GM19351 (cell line): ENCODE measurements around the gene TSEN34.
"Not testable (repeated sequence)": the region's sequence is repeated elsewhere in the genome, so short reads cannot be mapped to it uniquely, and the experiment has no call there.

Experiments used
- ATAC-seq: cut with Tn5 transposase; IDR thresholded peaks from one replicate; pipeline ENCODE4 v1.9.1; 2021; ENCODE audit warnings: mild to moderate bottlenecking, moderate library complexity; ENCODE audit not compliant: unreplicated experiment

TSEN34 gene

DNA sequence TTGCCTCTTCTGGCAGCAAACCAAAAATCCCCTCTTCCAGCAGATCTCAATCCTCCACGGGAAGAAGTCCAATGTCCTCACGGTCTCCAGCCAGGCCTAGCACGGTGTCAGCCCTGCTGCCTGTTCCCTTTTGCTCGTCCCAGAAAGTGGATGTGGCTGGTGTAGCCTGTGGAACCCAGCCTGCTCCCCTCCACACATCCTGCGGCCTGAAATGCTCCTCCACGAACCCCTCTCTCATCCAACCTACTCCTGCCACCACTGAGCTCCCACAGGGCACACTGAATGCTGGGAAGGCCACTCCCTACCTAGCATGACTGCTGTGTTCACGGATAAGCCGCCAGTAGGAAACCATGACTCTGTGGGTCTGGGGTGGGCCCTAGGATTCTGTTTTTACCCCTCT is 4.8 kb upstream of the TSEN34 start:
- no peak for ATAC-seq

DNA sequence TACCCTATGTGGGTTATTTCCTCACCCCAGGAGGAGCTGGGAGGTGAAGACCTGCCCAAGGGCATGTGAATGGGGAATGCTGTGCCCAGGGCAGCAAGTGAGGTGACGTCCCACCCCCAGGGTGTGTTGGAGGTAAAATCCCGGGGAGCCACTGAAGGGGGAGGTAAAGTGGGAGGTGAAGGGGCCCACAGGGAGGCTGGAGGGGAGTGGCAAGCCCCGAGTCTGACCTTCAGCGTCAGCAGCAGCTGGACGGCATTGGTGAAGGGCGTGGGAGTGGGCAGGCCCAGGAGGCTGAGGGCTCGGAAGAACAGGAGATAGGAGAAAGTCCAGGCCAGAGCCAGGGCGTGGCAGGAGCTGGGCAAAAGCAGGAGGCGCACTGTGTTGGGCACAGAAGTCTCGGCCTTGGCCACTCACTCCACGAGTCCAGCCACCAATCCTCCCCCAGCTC is 4.2 kb upstream of the TSEN34 start:
- no peak for ATAC-seq

DNA sequence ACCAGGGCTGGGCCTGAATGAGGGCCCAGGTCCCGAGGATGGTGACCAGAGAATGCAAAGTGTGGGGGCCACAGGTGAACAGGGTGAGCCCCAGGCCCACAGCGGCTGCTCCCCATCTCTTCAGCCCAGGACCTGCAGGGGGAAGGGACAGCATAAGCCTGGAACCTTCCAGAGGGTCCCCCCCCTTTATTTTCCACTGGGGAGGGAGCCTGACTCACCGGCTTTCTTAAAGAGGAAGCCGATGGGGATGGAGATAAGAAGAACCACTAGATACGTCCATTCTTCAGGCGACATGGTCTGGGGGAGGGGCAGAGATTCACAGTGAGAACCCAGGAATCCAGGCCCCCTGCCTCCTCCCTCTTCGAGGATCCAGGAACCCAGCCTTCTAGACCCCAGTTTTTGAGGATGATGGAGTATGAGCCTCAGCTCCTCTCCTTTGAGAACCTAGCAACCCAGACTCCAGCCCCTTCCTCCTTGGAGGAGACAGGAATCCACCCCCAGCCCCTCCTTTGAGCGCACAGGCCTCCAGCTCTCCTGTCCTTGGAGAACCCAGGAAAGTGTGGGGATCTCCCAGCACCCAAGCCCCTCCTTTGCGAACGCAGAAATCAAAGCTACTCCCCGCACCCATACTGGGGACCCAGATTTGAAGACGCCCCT is 2.8 kb upstream of the TSEN34 start:
- ATAC-seq, result no peak

DNA sequence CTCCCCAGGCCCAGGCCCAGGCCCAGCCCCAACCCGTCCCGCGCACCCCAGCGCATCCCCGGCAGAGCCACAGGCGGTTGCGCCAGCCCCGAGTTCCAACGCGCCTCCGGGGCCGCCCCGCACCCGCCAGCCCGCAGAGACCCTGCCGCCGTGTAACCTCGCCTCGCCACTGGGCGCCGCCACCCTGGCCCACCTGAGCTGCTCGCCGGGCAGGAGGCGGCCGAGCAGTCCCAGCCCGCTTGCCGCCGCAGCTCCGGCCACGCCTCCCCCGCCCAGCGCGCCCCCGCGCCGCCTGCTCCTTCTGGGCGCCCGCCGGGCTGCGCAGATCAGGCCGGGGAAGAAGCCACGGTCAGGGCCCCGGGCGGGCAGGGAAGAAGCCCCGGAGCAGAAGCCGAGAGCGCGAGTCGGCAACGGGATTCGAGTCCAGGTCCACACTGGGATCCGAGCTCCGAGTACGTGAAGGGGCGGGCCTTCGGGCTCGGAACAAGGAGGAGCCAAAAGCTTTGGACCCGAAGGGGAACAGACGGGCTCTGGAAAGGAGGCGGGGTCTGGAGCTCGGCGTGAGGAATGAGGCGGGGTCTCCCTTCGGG is 1.9 kb upstream of the TSEN34 start, which contains the start of gene MBOAT7:
MBOAT7 (minus strand) TSS at position 436 of the 590 bp plus-strand sequence. CDS start 1,072 bp downstream, outside the sequence.
- ATAC-seq, result peak; percentile 20

- ATAC-seq, result peak; percentile 41
Measured at GRCh38 chr19:54189735-54190502, 1.2 kb upstream of the TSEN34 start.

DNA sequence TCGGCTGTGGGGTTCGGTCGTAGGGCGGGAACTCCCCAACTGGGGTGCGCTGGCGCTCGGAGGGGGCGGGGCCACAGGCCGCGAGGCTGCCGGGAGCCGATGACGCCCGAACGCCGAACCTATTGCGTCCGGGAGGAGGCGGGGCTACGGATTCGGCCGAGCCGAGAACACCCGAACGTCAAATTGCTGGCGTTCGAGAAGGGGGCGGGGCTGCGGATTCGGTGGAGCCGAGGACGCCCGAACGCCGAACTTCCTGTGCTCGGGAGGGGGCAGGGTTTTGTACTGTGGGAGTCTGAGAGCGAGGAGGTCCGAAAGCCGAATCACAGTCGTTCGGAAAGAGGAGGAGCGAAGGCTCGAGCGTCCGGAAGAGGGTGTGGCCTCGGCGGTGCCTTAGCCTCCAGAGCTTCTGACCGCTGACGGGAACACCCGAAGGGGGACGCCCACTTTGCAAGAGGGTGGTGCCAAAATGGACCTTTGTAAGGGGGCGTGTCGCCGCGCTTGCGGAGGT is 551 bp upstream of the TSEN34 start:
- peak; percentile 49 for ATAC-seq

GRCh38 chr19:54191811-54192453 is 824 bp downstream of the TSEN34 start:
- ATAC-seq, result no peak

- no peak for ATAC-seq
Measured at GRCh38 chr19:54193011-54193410, 1.9 kb downstream of the TSEN34 start.

- ATAC-seq, result not testable (repeated sequence)
Measured at GRCh38 chr19:54194463-54194862, 3.4 kb downstream of the TSEN34 start.

- ATAC-seq, result no peak
Measured at GRCh38 chr19:54196536-54196935, 5.4 kb downstream of the TSEN34 start.

DNA sequence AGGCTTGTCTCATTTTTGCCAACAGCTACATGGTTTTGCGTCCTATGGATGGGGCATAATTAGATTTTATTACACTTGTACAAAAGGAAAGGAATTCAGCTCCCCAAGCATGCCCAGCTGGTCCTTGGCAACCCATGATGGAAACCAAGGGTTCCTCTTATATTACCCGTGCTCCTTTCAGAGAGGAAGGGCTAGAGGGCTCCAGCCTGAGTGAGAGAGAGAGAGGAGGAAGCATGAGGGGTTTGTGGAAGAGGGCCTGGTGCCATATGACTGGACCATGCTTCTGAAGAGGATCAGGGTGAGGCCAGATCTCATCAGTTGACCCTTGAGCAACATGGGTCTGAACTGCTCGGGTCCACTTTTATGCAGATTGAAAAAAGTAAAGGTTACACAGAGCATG is 6.0 kb downstream of the TSEN34 start:
- no peak for ATAC-seq

- no peak for ATAC-seq
Measured at GRCh38 chr19:54199401-54199800, 8.3 kb downstream of the TSEN34 start.

DNA sequence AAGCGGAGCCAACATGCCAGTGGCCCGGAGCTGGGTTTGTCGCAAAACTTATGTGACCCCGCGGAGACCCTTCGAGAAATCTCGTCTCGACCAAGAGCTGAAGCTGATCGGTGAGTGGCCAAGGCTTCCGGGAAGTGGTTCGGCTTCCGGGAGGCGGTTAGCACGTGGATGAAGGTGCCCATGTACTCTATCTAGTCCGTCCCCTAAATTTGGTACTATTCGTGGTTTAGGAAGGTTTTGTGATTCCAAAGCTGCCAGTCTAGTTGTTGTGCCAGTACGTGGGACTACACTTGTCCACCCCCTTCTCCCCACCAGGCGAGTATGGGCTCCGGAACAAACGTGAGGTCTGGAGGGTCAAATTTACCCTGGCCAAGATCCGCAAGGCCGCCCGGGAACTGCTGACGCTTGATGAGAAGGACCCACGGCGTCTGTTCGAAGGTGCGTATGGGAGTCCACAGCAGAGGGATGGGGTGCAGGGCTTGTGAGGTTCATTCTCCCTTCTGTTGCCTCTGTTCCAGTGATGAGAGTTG is 10.1 kb downstream of the TSEN34 start:
- no peak for ATAC-seq

- no peak for ATAC-seq
Measured at GRCh38 chr19:54201980-54202379, 10.9 kb downstream of the TSEN34 start.

GRCh38 chr19:54203151-54203611 is 12.1 kb downstream of the TSEN34 start:
- no peak for ATAC-seq

DNA sequence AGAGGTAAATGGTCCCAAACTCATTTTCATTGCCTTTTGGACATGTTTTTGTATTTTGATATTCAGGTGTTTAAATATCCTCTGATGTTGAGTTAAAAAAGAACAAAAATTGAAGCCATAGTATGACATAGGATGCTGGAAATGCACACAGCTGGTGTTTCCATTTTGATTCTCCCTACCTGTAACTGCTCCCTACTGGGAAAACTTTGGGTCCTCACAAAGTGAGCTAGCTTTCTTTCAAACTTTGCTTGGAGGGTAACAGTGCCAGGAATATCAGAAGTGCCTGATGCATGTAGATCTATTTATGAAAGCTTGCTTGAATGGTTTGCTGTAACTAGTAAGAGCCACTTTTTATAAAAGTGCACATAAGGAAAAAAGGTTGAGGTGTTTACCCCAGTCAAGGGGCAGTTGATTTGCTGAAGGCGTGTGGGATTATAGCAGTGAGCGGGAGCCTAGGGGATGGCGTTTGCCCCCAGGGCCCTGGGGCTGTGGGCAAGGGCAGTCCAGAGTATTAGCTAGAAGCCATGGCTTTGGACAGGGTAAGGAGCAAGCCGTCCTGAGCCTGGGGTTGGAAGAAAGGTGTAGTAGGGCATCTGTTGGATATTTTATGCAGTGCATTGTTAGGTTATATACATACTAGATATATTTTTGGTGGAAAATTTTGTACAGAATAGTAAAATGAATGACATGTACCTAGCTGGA is 13.8 kb downstream of the TSEN34 start:
- no peak for ATAC-seq

DNA sequence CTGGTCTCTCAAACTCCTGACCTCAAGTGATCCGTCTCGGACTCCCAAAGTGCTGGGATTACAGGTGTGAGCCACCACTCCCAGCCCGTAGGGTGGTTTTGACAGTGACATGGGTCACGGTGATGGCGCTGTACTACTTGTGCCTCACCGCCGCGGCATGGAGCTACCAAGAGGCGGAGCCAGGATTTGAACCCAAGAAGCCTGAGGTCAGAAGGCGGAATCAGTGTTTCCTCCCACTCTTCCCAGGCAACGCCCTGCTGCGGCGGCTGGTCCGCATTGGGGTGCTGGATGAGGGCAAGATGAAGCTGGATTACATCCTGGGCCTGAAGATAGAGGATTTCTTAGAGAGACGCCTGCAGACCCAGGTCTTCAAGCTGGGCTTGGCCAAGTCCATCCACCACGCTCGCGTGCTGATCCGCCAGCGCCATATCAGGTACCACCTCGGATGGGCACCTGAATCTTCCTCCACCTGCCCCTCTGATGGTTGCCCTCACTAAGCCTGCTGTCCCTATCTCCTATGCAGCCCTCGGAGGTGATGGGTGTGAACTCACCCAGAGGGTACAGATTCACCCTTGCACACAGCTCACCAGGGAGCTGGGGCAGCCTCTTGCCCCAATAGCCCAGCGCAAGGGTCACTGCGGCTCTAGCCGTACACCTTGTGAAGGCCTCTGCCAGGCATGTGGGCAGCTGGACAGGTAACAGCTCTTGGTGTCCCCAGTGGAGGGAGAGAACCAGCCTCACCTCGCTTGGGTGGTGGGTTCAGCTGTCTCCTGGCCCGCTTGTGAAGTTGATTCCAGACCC is 15.1 kb downstream of the TSEN34 start:
- no peak for ATAC-seq

- no peak for ATAC-seq
Measured at GRCh38 chr19:54206831-54207177, 15.7 kb downstream of the TSEN34 start.

DNA sequence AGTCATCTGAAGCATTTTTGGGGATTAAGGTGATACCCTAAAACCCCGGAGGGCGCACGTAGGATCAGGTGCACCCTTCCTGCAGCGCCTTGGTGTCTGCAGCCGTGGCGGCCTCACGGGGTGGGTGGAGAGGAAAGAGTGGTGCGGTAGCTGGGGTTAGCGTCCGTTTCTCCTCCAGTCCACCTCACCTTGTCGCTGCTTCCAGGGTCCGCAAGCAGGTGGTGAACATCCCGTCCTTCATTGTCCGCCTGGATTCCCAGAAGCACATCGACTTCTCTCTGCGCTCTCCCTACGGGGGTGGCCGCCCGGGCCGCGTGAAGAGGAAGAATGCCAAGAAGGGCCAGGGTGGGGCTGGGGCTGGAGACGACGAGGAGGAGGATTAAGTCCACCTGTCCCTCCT is 16.1 kb downstream of the TSEN34 start:
- not testable (repeated sequence) for ATAC-seq

DNA sequence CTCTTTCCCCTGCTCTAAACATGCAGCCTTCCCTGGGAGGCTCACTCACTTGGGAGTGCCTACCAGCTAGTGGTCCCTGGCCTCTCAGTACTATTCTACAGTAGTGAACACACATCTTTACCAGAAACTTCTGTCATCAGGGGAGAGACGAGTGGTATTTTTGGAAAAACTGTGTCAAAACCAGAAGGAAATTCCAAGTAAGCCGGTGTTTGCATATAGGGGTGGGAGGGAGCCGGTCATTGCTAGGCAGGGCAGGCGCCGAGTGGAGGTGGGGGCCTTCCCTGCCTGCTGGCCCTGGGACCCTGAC is 16.5 kb downstream of the TSEN34 start:
- no peak for ATAC-seq
